Smooth muscle cell (in vitro differentiated cells): ENCODE measurements around the gene UTP18. TPM values are rescaled to one million over a fixed set of nuclear protein-coding genes. Genes with fewer than 3 reads are reported as not detected.
"Not testable (repeated sequence)": the region's sequence is repeated elsewhere in the genome, so short reads cannot be mapped to it uniquely, and the experiment has no call there.

ENCODE experiments used
- DNase-seq: peaks from one replicate; lab custom pipeline; 2025; ENCODE audit not compliant: unreplicated experiment; lab: John Stamatoyannopoulos, UW
- H2AFZ ChIP-seq: fragments of 200-600 bp; sonication (generic); 2 replicates; pipeline ENCODE4 v1.6.0; 2016; ENCODE audit warnings: antibody characterized with exemption, low read depth, mild to moderate bottlenecking
- H3F3A ChIP-seq: fragments of 200-600 bp; sonication (generic); 2 replicates; pipeline ENCODE4 v1.6.0; 2017; ENCODE audit warnings: antibody characterized with exemption, low read depth
- H3K27ac ChIP-seq: fragments of 200-600 bp; sonication (generic); 2 replicates; pipeline ENCODE4 v1.5.1; 2016; ENCODE audit warnings: low read depth, mild to moderate bottlenecking
- H3K27me3 ChIP-seq: fragments of 200-600 bp; sonication (generic); 2 replicates; pipeline ENCODE4 v1.6.1; 2016; ENCODE audit warnings: low read depth, mild to moderate bottlenecking
- H3K36me3 ChIP-seq: fragments of 200-600 bp; sonication (generic); 2 replicates; pipeline ENCODE4 v1.5.1; 2016; ENCODE audit warnings: low read depth
- H3K4me1 ChIP-seq: fragments of 200-600 bp; sonication (generic); 2 replicates; pipeline ENCODE4 v1.5.1; 2016; ENCODE audit warnings: low read depth
- H3K4me2 ChIP-seq: fragments of 200-600 bp; sonication (generic); 2 replicates; pipeline ENCODE4 v1.6.0; 2016; ENCODE audit warnings: mild to moderate bottlenecking
- H3K4me3 ChIP-seq: fragments of 200-600 bp; sonication (generic); 2 replicates; pipeline ENCODE4 v1.5.1; 2016; ENCODE audit warnings: mild to moderate bottlenecking
- H3K79me2 ChIP-seq: fragments of 200-600 bp; sonication (generic); 2 replicates; pipeline ENCODE4 v1.6.0; 2016; ENCODE audit warnings: low read depth, mild to moderate bottlenecking
- H3K9ac ChIP-seq: fragments of 200-600 bp; sonication (generic); 2 replicates; pipeline ENCODE4 v1.6.0; 2016; ENCODE audit warnings: low read depth
- H3K9me3 ChIP-seq: fragments of 200-600 bp; sonication (generic); replicated peaks from 2 replicates; pipeline ENCODE4 v1.5.1; 2016; ENCODE audit warnings: low read depth
- H4K20me1 ChIP-seq: fragments of 200-600 bp; sonication (generic); 2 replicates; pipeline ENCODE4 v1.6.0; 2016; ENCODE audit warnings: low read depth
- WGBS: methylation state at CpG from one replicate; pipeline ENCODE4 v1.1.7; 2016; ENCODE audit warnings: low lambda C conversion rate; 5-methylcytosine and 5-hydroxymethylcytosine counted together
- polyA plus RNA-seq: library from polyadenylated mRNA; unstranded; fragments of >200 nt; fragmentation: Nextera tagmentation; extraction: Ambion mirVana; gene quantifications from 2 replicates; pipeline ENCODE4 v1.2.1, GENCODE V29; 2016
- total RNA-seq: library from RNA; depleted of rRNA; stranded (reverse); fragments of >200 nt; gene quantifications from 2 replicates; pipeline ENCODE4 v1.2.3, GENCODE V29; 2014
- TF ChIP-seq, protein P1 (sequence below): fragments of 200-600 bp; sonication (generic); IDR thresholded peaks from 2 replicates; pipeline ENCODE4 v1.5.1; 2017; ENCODE audit warnings: borderline replicate concordance, mild to moderate bottlenecking, antibody characterized with exemption; ENCODE audit not compliant: insufficient read depth, poor library complexity, severe bottlenecking

Gene UTP18
- total and polyA plus RNA-seq, 2 experiments from 2014 or later, result 31.7 to 42.1 TPM

DNA sequence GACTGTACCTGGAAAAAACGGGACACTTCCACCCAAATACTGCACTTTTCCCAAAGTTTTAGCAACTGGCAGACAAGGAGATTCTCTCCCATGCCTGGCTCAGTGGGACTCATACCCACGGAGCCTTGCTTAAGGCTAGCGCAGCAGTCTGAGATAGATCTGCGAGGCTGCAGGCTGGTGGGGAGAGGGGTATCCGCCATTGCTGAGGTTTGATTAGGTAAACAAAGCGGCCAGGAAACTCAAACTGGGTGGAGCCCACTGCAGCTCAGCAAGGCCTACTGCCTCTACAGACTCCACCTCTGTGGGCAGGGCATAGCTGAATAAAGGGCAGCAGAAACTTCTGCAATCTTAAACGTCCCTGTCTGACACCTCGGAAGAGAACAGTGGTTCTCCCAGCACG, 44.8 kb downstream of the UTP18 start:
- Histone ChIP-seq H2AFZ (no peak overlapping the region), H3K79me2 (no peaks in the 10 kb centered on the region), H3K27ac (no peak overlapping the region), H3K36me3 (no peaks in the 10 kb centered on the region), H3F3A (no peaks in the 10 kb centered on the region), H4K20me1 (no peaks in the 10 kb centered on the region), H3K9ac (no peak overlapping the region), H3K4me2 (no peak overlapping the region), H3K4me1 (no peaks in the 10 kb centered on the region), H3K4me3 (no peak overlapping the region), H3K9me3 (no peaks in the 10 kb centered on the region), H3K27me3 (no peaks in the 10 kb centered on the region)
- 96% methylated on average over 9 of the region's 9 CpGs for whole genome bisulfite sequencing
- no peak for DNase-seq
- TF ChIP-seq, protein P1, sequence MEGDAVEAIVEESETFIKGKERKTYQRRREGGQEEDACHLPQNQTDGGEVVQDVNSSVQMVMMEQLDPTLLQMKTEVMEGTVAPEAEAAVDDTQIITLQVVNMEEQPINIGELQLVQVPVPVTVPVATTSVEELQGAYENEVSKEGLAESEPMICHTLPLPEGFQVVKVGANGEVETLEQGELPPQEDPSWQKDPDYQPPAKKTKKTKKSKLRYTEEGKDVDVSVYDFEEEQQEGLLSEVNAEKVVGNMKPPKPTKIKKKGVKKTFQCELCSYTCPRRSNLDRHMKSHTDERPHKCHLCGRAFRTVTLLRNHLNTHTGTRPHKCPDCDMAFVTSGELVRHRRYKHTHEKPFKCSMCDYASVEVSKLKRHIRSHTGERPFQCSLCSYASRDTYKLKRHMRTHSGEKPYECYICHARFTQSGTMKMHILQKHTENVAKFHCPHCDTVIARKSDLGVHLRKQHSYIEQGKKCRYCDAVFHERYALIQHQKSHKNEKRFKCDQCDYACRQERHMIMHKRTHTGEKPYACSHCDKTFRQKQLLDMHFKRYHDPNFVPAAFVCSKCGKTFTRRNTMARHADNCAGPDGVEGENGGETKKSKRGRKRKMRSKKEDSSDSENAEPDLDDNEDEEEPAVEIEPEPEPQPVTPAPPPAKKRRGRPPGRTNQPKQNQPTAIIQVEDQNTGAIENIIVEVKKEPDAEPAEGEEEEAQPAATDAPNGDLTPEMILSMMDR, result no peak

DNA sequence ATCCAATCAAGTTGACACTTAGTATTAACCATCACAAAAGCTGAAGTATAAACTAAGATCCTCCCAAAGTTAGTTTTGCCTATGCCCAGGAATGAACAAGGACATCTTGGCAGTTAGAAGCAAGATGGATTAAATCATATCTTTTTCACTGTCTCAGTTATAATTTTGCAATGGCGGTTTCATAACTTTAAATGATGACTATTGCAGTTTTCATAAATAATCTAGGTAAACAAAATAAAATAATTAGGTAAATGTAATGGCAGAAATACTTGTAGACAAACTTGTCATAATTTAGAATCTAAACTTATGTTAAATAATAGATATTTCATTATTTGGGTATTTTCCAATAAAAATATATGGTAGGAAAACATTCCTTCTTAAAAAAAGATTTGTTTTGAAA, 51.7 kb downstream of the UTP18 start:
- H3K9me3 ChIP-seq, H3K4me1 ChIP-seq, H3F3A ChIP-seq, H2AFZ ChIP-seq, DNase-seq, H4K20me1 ChIP-seq, H3K27ac ChIP-seq, H3K4me3 ChIP-seq, H3K36me3 ChIP-seq, H3K27me3 ChIP-seq, H3K9ac ChIP-seq, H3K4me2 ChIP-seq, H3K79me2 ChIP-seq: not testable (repeated sequence)
- WGBS, result 98% methylated on average over 1 of the region's 1 CpG

DNA sequence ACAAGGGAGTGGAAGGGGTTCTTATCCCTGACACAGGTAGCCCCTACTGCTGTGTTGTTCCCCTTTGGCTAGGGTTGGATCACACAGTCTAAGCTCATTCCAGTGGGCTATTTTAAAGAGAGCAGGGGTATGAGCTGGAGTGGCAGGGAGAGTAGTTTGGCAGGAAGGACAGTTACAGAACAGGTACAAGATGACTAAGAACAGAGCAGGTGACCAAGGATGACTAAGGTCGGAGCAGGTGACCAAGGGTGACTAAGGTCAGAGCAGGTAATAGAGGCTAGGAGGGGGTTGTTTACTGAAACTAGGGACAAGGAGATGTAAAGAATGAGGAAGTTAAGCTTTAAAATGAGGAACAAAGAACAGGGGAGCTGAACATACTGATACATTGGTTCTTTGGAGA, 58.8 kb downstream of the UTP18 start:
- DNase-seq, result no peak
- TF ChIP-seq, protein P1, result no peak
- no peak overlapping the region for H2AFZ ChIP-seq
- no peaks in the 10 kb centered on the region for H3K36me3 ChIP-seq
- H3F3A ChIP-seq, result no peaks in the 10 kb centered on the region
- no peak overlapping the region for H3K9ac ChIP-seq
- H4K20me1 ChIP-seq, result no peaks in the 10 kb centered on the region
- no peak overlapping the region for H3K4me2 ChIP-seq
- H3K4me3 ChIP-seq, result no peak overlapping the region
- no peak overlapping the region for H3K27ac ChIP-seq
- H3K27me3 ChIP-seq, result no peaks in the 10 kb centered on the region
- 65% methylated on average over 1 of the region's 1 CpG for WGBS
- H3K9me3 ChIP-seq, result peaks cover 3% of the 10 kb centered on the region
- no peaks in the 10 kb centered on the region for H3K4me1 ChIP-seq
- no peaks in the 10 kb centered on the region for H3K79me2 ChIP-seq

DNA sequence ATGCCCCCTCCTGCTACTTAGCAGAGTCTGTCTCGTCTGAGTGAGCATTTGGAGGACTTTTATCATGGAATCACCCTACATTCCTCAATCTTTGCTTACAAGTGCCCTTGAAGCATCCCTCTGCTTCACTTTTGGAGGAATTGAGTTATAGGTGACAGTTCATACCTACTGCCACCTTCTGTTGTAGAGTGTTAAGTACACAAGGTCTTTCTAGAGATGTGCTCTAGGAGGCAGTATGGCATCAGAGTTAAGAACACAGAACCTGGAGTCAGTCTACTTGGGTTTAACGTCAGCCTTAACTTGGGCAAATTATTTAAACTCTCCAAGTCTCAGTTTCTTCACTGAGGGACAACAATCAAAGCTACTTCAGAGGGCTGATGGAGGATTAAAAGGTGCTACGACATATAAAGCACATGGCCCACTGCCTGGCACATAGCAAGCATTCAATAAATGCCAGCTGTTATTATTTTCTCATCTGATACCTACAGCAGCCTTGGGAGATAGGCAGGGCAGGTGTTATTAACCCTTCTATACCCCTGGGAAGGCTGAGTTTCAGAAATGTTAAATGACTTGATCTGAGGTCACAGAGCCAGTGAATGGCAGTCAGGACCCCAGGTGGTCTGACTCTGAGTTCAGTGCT, 62.2 kb downstream of the UTP18 start:
- DNase-seq, result no peak
- no peak overlapping the region for H3K27ac ChIP-seq
- H3K27me3 ChIP-seq, result no peaks in the 10 kb centered on the region
- no peak overlapping the region for H3K9ac ChIP-seq
- no peaks in the 10 kb centered on the region for H3K4me1 ChIP-seq
- no peaks in the 10 kb centered on the region for H3K36me3 ChIP-seq
- no peaks in the 10 kb centered on the region for H4K20me1 ChIP-seq
- no peaks in the 10 kb centered on the region for H3F3A ChIP-seq
- no peak overlapping the region for H3K4me3 ChIP-seq
- H3K79me2 ChIP-seq, result no peaks in the 10 kb centered on the region
- TF ChIP-seq, protein P1, result peak; percentile 17
- H3K9me3 ChIP-seq, result no peaks in the 10 kb centered on the region
- WGBS, result 32% methylated on average over 3 of the region's 3 CpGs
- H2AFZ ChIP-seq, result no peak overlapping the region
- no peak overlapping the region for H3K4me2 ChIP-seq
